DND-41 (cell line): ENCODE measurements around the gene TPD52L2.

Source experiments
- ATAC-seq: fragments of 200-7000 bp; cut with Tn5 transposase; 3 replicates; pipeline ENCODE4 v1.9.1; 2021; ENCODE audit warnings: low read depth; ENCODE audit not compliant: insufficient read depth
- DNase-seq: peaks from one replicate; pipeline ENCODE4 v3.0.0-alpha.2; 2020
- H2AFZ ChIP-seq: 2 replicates; pipeline ENCODE4 v1.6.0; 2012; ENCODE audit warnings: low read depth, low read length
- H3K27ac ChIP-seq: 2 replicates; pipeline ENCODE4 v1.5.1; 2012; ENCODE audit warnings: low read length, inconsistent platforms
- H3K27me3 ChIP-seq: fragments of 200-600 bp; sonication (generic); 2 replicates; pipeline ENCODE4 v1.6.0; 2012; ENCODE audit warnings: low read length, mild to moderate bottlenecking, inconsistent platforms; ENCODE audit not compliant: insufficient read depth, poor library complexity
- H3K36me3 ChIP-seq: 2 replicates; pipeline ENCODE4 v1.5.1; 2012; ENCODE audit warnings: low read length, inconsistent platforms; ENCODE audit not compliant: insufficient read depth
- H3K4me1 ChIP-seq: 2 replicates; pipeline ENCODE4 v1.5.1; 2012; ENCODE audit warnings: mild to moderate bottlenecking, low read length; ENCODE audit not compliant: insufficient read depth
- H3K4me2 ChIP-seq: 2 replicates; pipeline ENCODE4 v1.6.0; 2012; ENCODE audit warnings: mild to moderate bottlenecking, moderate library complexity, low read length, inconsistent platforms; ENCODE audit not compliant: insufficient read depth
- H3K4me3 ChIP-seq, 2 experiments: fragments of 200-600 bp in 1 of 2; shearing (Covaris generic) in 1 of 2; 2 replicates each; pipeline ENCODE4 v1.5.1; 2012 to 2016; ENCODE audit warnings: inconsistent platforms in 2 of 2, low read length in 2 of 2, mild to moderate bottlenecking in 2 of 2, low read depth in 1 of 2, moderate library complexity in 1 of 2
- H3K79me2 ChIP-seq: 2 replicates; pipeline ENCODE4 v1.6.0; 2012; ENCODE audit warnings: low read length, inconsistent platforms; ENCODE audit not compliant: insufficient read depth
- H3K9ac ChIP-seq: 2 replicates; pipeline ENCODE4 v1.6.0; 2012; ENCODE audit warnings: low read depth, mild to moderate bottlenecking, inconsistent platforms, low read length, moderate library complexity
- H3K9me3 ChIP-seq: 2 replicates; pipeline ENCODE4 v1.5.1; 2012; ENCODE audit warnings: low read length, moderate library complexity, mild to moderate bottlenecking, inconsistent platforms; ENCODE audit not compliant: insufficient read depth, severe bottlenecking
- H4K20me1 ChIP-seq: 2 replicates; pipeline ENCODE4 v1.6.0; 2012; ENCODE audit warnings: low read length; ENCODE audit not compliant: insufficient read depth
- CTCF ChIP-seq: IDR thresholded peaks from 2 replicates; pipeline ENCODE4 v1.5.1; 2012; ENCODE audit warnings: borderline replicate concordance, low read length, moderate library complexity, mild to moderate bottlenecking; ENCODE audit not compliant: poor library complexity, severe bottlenecking; ENCODE audit errors: extremely low read depth
- EZH2 ChIP-seq: IDR thresholded peaks from 3 replicates; pipeline ENCODE4 v1.6.1; 2012; ENCODE audit warnings: borderline replicate concordance, low read depth, mild to moderate bottlenecking, moderate library complexity, low read length, inconsistent platforms; ENCODE audit not compliant: severe bottlenecking

TPD52L2 gene

GRCh38 chr20:63898882-63899558 lies 34.0 kb downstream of the TPD52L2 start:
- Histone ChIP-seq H3K27ac (no peak overlapping the region), H3K36me3 (peaks cover 30% of the 10 kb centered on the region), H3K4me2 (no peak overlapping the region), H3K27me3 (no peaks in the 10 kb centered on the region), H3K4me1 (peaks cover 30% of the 10 kb centered on the region), H3K9me3 (no peaks in the 10 kb centered on the region), H3K4me3 (no peak overlapping the region), H4K20me1 (peaks cover 70% of the 10 kb centered on the region), H2AFZ (no peak overlapping the region), H3K79me2 (peaks cover 86% of the 10 kb centered on the region), H3K9ac (no peak overlapping the region)
- TF ChIP-seq CTCF: no peak
- no peak for TF ChIP-seq EZH2
- DNase-seq: no peak
- no peak for ATAC-seq

- Histone ChIP-seq H3K27me3 (no peaks in the 10 kb centered on the region), H3K36me3 (peaks cover 34% of the 10 kb centered on the region), H3K9ac (no peak overlapping the region), H3K9me3 (no peaks in the 10 kb centered on the region), H3K4me3 (no peak overlapping the region), H3K4me2 (no peak overlapping the region), H3K79me2 (peaks cover 99% of the 10 kb centered on the region), H3K27ac (no peak overlapping the region), H3K4me1 (peaks cover 24% of the 10 kb centered on the region), H2AFZ (no peak overlapping the region), H4K20me1 (peaks cover 80% of the 10 kb centered on the region)
- no peak for DNase-seq
- TF ChIP-seq EZH2 (no peak), CTCF (no peak)
- no peak for ATAC-seq
Observed at GRCh38 chr20:63900413-63900812, 35.3 kb downstream of the TPD52L2 start.

GRCh38 chr20:63903796-63904561 lies 38.9 kb downstream of the TPD52L2 start:
- DNase-seq: no peak
- no peak for ATAC-seq
- H3K4me2 ChIP-seq: no peak overlapping the region
- peaks cover 22% of the 10 kb centered on the region for H3K36me3 ChIP-seq
- H3K27ac ChIP-seq: no peak overlapping the region
- H2AFZ ChIP-seq: no peak overlapping the region
- H3K4me1 ChIP-seq: peaks cover 4% of the 10 kb centered on the region
- H4K20me1 ChIP-seq: peaks cover 77% of the 10 kb centered on the region
- no peak overlapping the region for H3K9ac ChIP-seq
- no peaks in the 10 kb centered on the region for H3K27me3 ChIP-seq
- no peaks in the 10 kb centered on the region for H3K9me3 ChIP-seq
- no peak overlapping the region for H3K4me3 ChIP-seq
- TF ChIP-seq CTCF: no peak
- TF ChIP-seq EZH2: no peak
- H3K79me2 ChIP-seq: peaks cover 99% of the 10 kb centered on the region
